Naive B cell (primary cell): ENCODE results near the gene MRGPRX4. TPM values are rescaled to one million over a fixed set of nuclear protein-coding genes. Genes with fewer than 3 reads are reported as not detected.

Source experiments
- polyA plus RNA-seq, 6 donors: library from polyadenylated mRNA; unstranded; fragments of 300-500 nt; fragmentation: Illumina TruSeq; gene quantifications; one replicate each; pipeline ENCODE4 v1.2.3, GENCODE V29; 2021; ENCODE audit warnings: low read depth in 6 of 6

MRGPRX4 gene
- polyA plus RNA-seq, 6 donors from 2014 or later: not detected

Other genes starting within 250 kb of the MRGPRX4 start
- 10 to 100 TPM; 18.3 to 54.6 (median 42.6) TPM for gene SERGEF, start 159.8 kb upstream of the MRGPRX4 start, polyA plus RNA-seq
- gene TPH1, start 126.6 kb upstream of the MRGPRX4 start, polyA plus RNA-seq: not detected
- gene SAAL1, start 66.8 kb upstream of the MRGPRX4 start, polyA plus RNA-seq: 10 to 100 TPM in 4 of 6 donors, 1 to 10 TPM in 2; 6.1 to 23.1 (median 15.3) TPM
- gene MRGPRX3, start 40.3 kb upstream of the MRGPRX4 start, polyA plus RNA-seq: not detected
- gene SAA4, start 64.0 kb downstream of the MRGPRX4 start, polyA plus RNA-seq: not detected
- gene SAA2, start 75.8 kb downstream of the MRGPRX4 start, polyA plus RNA-seq: not detected
- gene SAA1, start 93.4 kb downstream of the MRGPRX4 start, polyA plus RNA-seq: not detected
- gene HPS5, start 149.3 kb downstream of the MRGPRX4 start, polyA plus RNA-seq: 10 to 100 TPM; 15.3 to 40.2 (median 29.5) TPM
- 10 to 100 TPM; 23.5 to 50.4 (median 37.3) TPM for gene GTF2H1, start 149.7 kb downstream of the MRGPRX4 start, polyA plus RNA-seq
- gene LDHA, start 221.7 kb downstream of the MRGPRX4 start, polyA plus RNA-seq: 100 to 1,000 TPM; 224 to 298 (median 251) TPM
- gene LDHC, start 239.5 kb downstream of the MRGPRX4 start, polyA plus RNA-seq: 1 to 10 TPM in 1 of 6 donors, not detected in 5; 4.2 TPM